ENCODE measurements around the gene DHDDS. TPM values are rescaled to one million over a fixed set of nuclear protein-coding genes. Genes with fewer than 3 reads are reported as not detected.

The DHDDS gene
- total RNA-seq, 1 donor from 2014 or later = 60.2 TPM

- Mint-ChIP-seq H3K4me3 (peak overlapping the region; percentile 94), H3K9me3 (no peaks in the 10 kb centered on the region), H3K4me1 (peaks cover 45% of the 10 kb centered on the region), H3K36me3 (ENCODE audit: low read depth) (peaks cover 56% of the 10 kb centered on the region), H3K27me3 (peaks cover 2% of the 10 kb centered on the region), H3K27ac (peak overlapping the region; percentile 16)
- intact Hi-C loops (cut with micrococcal nuclease) = loop anchor here (5.0 kb wide), 2 partner anchors 158 to 198 kb away; partner anchors contain the start of gene CD52
- no peak for DNase-seq
Measured at GRCh38 chr1:26474818-26475217, 42.7 kb downstream of the DHDDS start.

GRCh38 chr1:26475989-26476388, 43.9 kb downstream of the DHDDS start:
- Mint-ChIP-seq H3K4me1 (peaks cover 36% of the 10 kb centered on the region), H3K27me3 (peaks cover 2% of the 10 kb centered on the region), H3K27ac (peak overlapping the region; percentile 53), H3K4me3 (no peak overlapping the region), H3K9me3 (no peaks in the 10 kb centered on the region), H3K36me3 (ENCODE audit: low read depth) (peaks cover 54% of the 10 kb centered on the region)
- no peak for DNase-seq
- intact Hi-C loops (cut with micrococcal nuclease) = no loop called here

DNA sequence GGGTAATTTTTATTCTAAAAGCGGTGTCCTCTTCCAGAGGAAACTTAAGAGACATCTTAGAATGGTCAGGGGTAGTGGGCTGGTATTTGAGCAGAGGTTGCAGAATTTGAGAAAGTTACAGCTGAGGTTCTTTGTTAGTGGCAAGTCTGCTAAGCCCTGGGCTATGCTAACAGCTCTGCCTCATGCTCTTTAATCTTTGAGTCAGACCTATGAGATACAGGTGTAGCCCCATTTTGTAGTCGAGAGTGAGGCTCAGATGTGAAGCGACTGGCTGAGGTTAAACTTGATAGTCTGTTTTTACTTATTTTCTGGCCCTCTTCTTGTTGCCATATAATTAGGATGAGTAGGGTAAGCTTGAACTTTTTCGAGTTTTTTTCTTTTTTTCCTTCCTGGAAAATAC, 44.8 kb downstream of the DHDDS start:
- no peak for DNase-seq
- H3K4me1 Mint-ChIP-seq = peaks cover 32% of the 10 kb centered on the region
- peaks cover 2% of the 10 kb centered on the region for H3K27me3 Mint-ChIP-seq
- no peak overlapping the region for H3K27ac Mint-ChIP-seq
- intact Hi-C loops (cut with micrococcal nuclease) = no loop called here
- H3K4me3 Mint-ChIP-seq = no peak overlapping the region
- peaks cover 54% of the 10 kb centered on the region for H3K36me3 Mint-ChIP-seq (ENCODE audit: low read depth)
- H3K9me3 Mint-ChIP-seq = no peaks in the 10 kb centered on the region

- Mint-ChIP-seq H3K4me3 (no peak overlapping the region), H3K36me3 (ENCODE audit: low read depth) (peaks cover 52% of the 10 kb centered on the region), H3K27me3 (no peaks in the 10 kb centered on the region), H3K4me1 (peaks cover 31% of the 10 kb centered on the region), H3K27ac (peak overlapping the region; percentile 29), H3K9me3 (no peaks in the 10 kb centered on the region)
- no peak for DNase-seq
- intact Hi-C loops (cut with micrococcal nuclease) = no loop called here
Measured at GRCh38 chr1:26477446-26478152, 45.5 kb downstream of the DHDDS start.

- H3K27me3 Mint-ChIP-seq = no peaks in the 10 kb centered on the region
- no peak overlapping the region for H3K4me3 Mint-ChIP-seq
- H3K4me1 Mint-ChIP-seq = peaks cover 35% of the 10 kb centered on the region
- H3K27ac Mint-ChIP-seq = no peak overlapping the region
- DNase-seq = no peak
- no peaks in the 10 kb centered on the region for H3K9me3 Mint-ChIP-seq
- intact Hi-C loops (cut with micrococcal nuclease) = no loop called here
- peaks cover 50% of the 10 kb centered on the region for H3K36me3 Mint-ChIP-seq (ENCODE audit: low read depth)
Measured at GRCh38 chr1:26478159-26478558, 46.0 kb downstream of the DHDDS start.

- H3K9me3 Mint-ChIP-seq = no peaks in the 10 kb centered on the region
Measured at GRCh38 chr1:26478988-26479387, 46.9 kb downstream of the DHDDS start.

GRCh38 chr1:26482921-26483320, 50.8 kb downstream of the DHDDS start:
- Mint-ChIP-seq H3K9me3 (no peaks in the 10 kb centered on the region), H3K36me3 (ENCODE audit: low read depth) (peaks cover 11% of the 10 kb centered on the region), H3K27me3 (no peaks in the 10 kb centered on the region), H3K4me3 (no peak overlapping the region), H3K4me1 (peaks cover 9% of the 10 kb centered on the region), H3K27ac (peak overlapping the region; percentile 12)
- intact Hi-C loops (cut with micrococcal nuclease) = no loop called here
- DNase-seq = no peak

More at GRCh38 chr1:26478988-26479387, 46.9 kb downstream of the DHDDS start:
- no peaks in the 10 kb centered on the region for H3K27me3 Mint-ChIP-seq
- intact Hi-C loops (cut with micrococcal nuclease) = no loop called here
- no peak overlapping the region for H3K27ac Mint-ChIP-seq
- H3K4me1 Mint-ChIP-seq = peaks cover 27% of the 10 kb centered on the region
- H3K36me3 Mint-ChIP-seq (ENCODE audit: low read depth) = peaks cover 42% of the 10 kb centered on the region
- no peak for DNase-seq
- no peak overlapping the region for H3K4me3 Mint-ChIP-seq

- Mint-ChIP-seq H3K27me3 (no peaks in the 10 kb centered on the region), H3K36me3 (ENCODE audit: low read depth) (peaks cover 8% of the 10 kb centered on the region), H3K4me1 (peaks cover 9% of the 10 kb centered on the region), H3K27ac (no peak overlapping the region), H3K9me3 (no peaks in the 10 kb centered on the region), H3K4me3 (no peak overlapping the region)
- intact Hi-C loops (cut with micrococcal nuclease) = no loop called here
- DNase-seq = no peak
Measured at GRCh38 chr1:26483980-26484379, 51.9 kb downstream of the DHDDS start.

DNA sequence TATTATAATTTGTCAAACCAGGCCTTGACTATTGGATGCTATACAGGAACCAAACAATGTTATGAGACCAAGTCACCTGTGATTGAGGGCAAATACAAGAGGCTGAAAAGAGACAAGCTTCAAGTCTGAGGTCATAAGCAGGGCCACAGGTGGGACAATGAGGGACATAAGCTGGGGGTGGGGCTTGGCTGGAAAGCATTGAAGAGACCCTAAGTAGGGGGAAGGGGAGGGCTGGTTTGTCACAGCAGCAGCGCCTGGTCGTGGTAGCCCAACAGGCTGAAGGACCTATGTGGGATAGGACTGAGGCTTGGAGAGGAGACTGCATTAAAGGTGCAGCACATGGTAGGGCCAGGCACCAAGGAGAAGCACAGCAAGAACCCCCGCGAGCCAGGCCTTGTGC, 58.0 kb downstream of the DHDDS start:
- H3K27me3 Mint-ChIP-seq = no peaks in the 10 kb centered on the region
- intact Hi-C loops (cut with micrococcal nuclease) = no loop called here
- no peak overlapping the region for H3K4me3 Mint-ChIP-seq
- H3K9me3 Mint-ChIP-seq = no peaks in the 10 kb centered on the region
- H3K4me1 Mint-ChIP-seq = no peaks in the 10 kb centered on the region
- no peaks in the 10 kb centered on the region for H3K36me3 Mint-ChIP-seq (ENCODE audit: low read depth)
- no peak overlapping the region for H3K27ac Mint-ChIP-seq
- DNase-seq = no peak

DNA sequence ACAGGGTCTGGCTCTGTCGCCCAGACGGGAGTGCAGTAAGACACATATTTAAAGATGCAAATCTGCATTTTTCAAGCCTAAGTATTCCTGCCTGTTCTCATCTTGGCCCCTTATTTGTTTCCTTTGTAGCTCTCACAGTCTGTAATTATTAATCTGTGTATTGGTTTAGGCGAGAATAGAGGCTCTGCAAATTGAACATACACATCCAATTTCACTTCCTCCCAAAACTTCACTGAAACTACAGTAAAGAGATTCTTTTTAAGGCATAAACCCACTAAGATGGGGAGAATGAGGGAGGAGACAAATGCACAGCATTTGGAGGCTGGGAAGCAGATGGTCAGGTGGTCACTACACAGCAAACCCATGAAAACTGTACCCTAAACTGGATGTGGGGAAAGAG, 61.1 kb downstream of the DHDDS start:
- intact Hi-C loops (cut with micrococcal nuclease) = no loop called here
- Mint-ChIP-seq H3K36me3 (ENCODE audit: low read depth) (no peaks in the 10 kb centered on the region), H3K4me1 (no peaks in the 10 kb centered on the region), H3K27ac (no peak overlapping the region), H3K4me3 (no peak overlapping the region), H3K27me3 (no peaks in the 10 kb centered on the region), H3K9me3 (no peaks in the 10 kb centered on the region)
- no peak for DNase-seq

DNA sequence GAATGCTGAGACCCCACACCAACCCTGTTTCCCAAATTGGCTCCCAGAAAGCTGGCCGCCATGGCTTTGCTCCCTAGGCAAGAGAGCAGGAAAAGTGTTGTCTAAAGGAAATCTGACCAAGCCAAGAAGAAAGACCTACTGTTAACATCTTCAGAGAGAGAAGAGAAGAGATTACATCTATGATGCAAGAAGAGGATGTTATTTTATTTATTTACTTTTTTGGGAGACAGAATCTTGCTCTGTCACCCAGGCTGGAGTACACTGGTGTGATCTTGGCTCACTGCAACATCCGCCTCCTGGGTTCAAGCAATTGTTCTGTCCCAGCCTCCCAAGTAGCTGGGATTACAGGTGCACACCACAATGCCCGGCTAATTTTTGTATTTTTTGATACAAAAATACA, 61.8 kb downstream of the DHDDS start:
- DNase-seq = no peak
- Mint-ChIP-seq H3K9me3 (no peaks in the 10 kb centered on the region), H3K36me3 (ENCODE audit: low read depth) (no peaks in the 10 kb centered on the region), H3K27ac (no peak overlapping the region), H3K4me1 (peaks cover 2% of the 10 kb centered on the region), H3K4me3 (no peak overlapping the region), H3K27me3 (no peaks in the 10 kb centered on the region)
- intact Hi-C loops (cut with micrococcal nuclease) = no loop called here

- Mint-ChIP-seq H3K9me3 (no peaks in the 10 kb centered on the region), H3K27me3 (no peaks in the 10 kb centered on the region), H3K4me3 (no peak overlapping the region), H3K36me3 (ENCODE audit: low read depth) (no peaks in the 10 kb centered on the region), H3K27ac (no peak overlapping the region), H3K4me1 (peaks cover 5% of the 10 kb centered on the region)
- no peak for DNase-seq
- intact Hi-C loops (cut with micrococcal nuclease) = no loop called here
Measured at GRCh38 chr1:26496861-26497260, 64.7 kb downstream of the DHDDS start.

DNA sequence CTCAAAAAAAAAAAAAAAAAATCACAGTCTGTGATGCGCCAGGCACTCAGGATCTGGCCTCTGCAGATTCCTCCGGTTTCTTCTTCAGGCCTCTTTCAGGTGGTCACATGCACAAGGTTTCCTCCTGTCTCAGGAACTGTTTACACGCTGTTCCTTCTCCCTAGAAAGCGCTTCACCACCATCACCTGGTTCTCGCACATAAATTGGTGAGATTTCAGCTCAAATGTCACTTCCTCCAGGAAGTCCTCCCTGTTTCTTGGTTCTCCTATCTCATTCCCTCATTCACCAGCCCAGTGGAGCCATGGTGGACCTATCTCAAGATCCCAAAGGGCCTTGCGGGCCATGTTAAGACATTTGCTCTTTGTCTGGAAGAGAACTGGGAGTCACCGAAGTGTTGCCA, 66.8 kb downstream of the DHDDS start:
- Mint-ChIP-seq H3K27ac (peak overlapping the region; percentile 60), H3K9me3 (no peaks in the 10 kb centered on the region), H3K36me3 (ENCODE audit: low read depth) (no peaks in the 10 kb centered on the region), H3K4me1 (peaks cover 13% of the 10 kb centered on the region), H3K4me3 (peak overlapping the region; percentile 46), H3K27me3 (no peaks in the 10 kb centered on the region)
- DNase-seq = no peak
- intact Hi-C loops (cut with micrococcal nuclease) = no loop called here

DNA sequence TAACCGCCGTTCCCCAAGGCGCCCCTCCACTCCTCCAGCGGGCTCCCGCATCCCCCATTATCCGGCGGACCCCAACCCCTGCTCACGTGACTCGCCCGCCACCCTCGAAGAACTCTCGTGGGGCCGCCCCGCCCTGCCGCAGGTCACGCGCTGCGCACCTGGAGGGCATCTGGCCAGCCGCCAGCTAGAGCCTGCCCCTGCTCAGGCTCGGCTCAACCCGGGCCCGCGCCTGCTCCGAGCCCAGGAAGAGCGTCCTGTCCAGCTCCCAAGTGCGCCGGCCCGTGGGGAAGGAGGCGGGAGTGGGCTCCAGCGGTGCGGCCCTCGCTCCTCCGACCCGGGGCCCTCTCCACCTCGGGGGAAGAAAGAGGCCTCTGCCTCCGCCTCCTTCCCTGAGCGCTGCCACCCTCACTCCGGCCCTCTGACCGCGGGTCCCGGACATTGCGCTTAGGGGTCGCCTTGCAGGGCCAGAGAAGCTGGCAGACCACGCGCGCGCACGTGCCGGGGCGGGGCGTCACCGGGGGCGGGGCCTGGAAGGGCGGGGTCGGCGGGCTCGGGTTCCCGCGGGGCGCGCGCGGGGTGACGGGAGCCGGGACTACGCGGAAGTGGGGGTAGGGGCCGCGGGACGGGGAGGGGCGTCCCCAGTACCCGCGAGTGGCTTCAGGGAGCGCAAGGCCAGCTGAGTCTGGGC, 68.5 kb downstream of the DHDDS start:
- Mint-ChIP-seq H3K4me1 (peaks cover 13% of the 10 kb centered on the region), H3K9me3 (no peaks in the 10 kb centered on the region), H3K4me3 (peak overlapping the region; percentile 92), H3K27ac (peak overlapping the region; percentile 95), H3K36me3 (ENCODE audit: low read depth) (no peaks in the 10 kb centered on the region), H3K27me3 (no peaks in the 10 kb centered on the region)
- intact Hi-C loops (cut with micrococcal nuclease) = loop anchor here (1.0 to 5.0 kb wide), 7 partner anchors 27 to 288 kb away; partner anchors contain the start of genes DHDDS and RPS6KA1
- DNase-seq = peak; percentile 97
